Liver (tissue), 3 donors: Measurements from ENCODE around the gene PCYT1B.

Source experiments
- TAF1 ChIP-seq: conservative IDR thresholded peaks from 2 replicates; pipeline ENCODE4 v1.6.1; 2016; ENCODE audit warnings: antibody characterized with exemption, mild to moderate bottlenecking
- TF ChIP-seq, protein P1 (sequence below): IDR thresholded peaks from 2 replicates; pipeline ENCODE4 v1.6.1; 2016; ENCODE audit warnings: antibody characterized with exemption, mild to moderate bottlenecking
- TF ChIP-seq, protein P2 (sequence below): fragments of 150-350 bp; IDR thresholded peaks from 2 replicates; pipeline ENCODE4 v1.5.1; 2017; ENCODE audit warnings: improper control_type of control experiment, low read depth, low read length; ENCODE audit not compliant: missing input control
- TF ChIP-seq, protein P3 (sequence below): IDR thresholded peaks from 2 replicates; pipeline ENCODE4 v1.6.1; 2016; ENCODE audit warnings: antibody characterized with exemption
- donor health status: healthy.
- donor health status: healthy.

DNA sequence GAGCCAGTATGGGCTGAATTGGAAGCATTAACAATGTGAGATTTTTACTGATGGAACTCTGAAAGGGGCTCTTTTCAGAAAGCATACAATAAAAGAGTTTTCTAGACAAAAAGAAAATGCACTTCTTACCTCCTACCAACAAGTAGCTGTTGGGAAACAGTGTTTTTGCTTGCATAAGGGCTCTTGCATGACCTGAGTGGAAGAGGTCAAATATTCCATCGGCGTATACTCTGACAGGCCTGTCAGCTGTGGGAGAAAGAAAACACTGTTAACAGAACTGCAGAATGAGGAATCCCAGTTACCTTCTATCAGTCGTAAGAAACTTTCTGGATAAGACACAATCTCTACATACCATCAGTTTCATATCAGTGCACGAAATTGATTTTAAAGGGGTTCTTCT, 39.5 kb downstream of the PCYT1B start:
- TF ChIP-seq, protein P1, sequence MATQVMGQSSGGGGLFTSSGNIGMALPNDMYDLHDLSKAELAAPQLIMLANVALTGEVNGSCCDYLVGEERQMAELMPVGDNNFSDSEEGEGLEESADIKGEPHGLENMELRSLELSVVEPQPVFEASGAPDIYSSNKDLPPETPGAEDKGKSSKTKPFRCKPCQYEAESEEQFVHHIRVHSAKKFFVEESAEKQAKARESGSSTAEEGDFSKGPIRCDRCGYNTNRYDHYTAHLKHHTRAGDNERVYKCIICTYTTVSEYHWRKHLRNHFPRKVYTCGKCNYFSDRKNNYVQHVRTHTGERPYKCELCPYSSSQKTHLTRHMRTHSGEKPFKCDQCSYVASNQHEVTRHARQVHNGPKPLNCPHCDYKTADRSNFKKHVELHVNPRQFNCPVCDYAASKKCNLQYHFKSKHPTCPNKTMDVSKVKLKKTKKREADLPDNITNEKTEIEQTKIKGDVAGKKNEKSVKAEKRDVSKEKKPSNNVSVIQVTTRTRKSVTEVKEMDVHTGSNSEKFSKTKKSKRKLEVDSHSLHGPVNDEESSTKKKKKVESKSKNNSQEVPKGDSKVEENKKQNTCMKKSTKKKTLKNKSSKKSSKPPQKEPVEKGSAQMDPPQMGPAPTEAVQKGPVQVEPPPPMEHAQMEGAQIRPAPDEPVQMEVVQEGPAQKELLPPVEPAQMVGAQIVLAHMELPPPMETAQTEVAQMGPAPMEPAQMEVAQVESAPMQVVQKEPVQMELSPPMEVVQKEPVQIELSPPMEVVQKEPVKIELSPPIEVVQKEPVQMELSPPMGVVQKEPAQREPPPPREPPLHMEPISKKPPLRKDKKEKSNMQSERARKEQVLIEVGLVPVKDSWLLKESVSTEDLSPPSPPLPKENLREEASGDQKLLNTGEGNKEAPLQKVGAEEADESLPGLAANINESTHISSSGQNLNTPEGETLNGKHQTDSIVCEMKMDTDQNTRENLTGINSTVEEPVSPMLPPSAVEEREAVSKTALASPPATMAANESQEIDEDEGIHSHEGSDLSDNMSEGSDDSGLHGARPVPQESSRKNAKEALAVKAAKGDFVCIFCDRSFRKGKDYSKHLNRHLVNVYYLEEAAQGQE: no peak
- no peak for TF ChIP-seq TAF1
- TF ChIP-seq, protein P2, sequence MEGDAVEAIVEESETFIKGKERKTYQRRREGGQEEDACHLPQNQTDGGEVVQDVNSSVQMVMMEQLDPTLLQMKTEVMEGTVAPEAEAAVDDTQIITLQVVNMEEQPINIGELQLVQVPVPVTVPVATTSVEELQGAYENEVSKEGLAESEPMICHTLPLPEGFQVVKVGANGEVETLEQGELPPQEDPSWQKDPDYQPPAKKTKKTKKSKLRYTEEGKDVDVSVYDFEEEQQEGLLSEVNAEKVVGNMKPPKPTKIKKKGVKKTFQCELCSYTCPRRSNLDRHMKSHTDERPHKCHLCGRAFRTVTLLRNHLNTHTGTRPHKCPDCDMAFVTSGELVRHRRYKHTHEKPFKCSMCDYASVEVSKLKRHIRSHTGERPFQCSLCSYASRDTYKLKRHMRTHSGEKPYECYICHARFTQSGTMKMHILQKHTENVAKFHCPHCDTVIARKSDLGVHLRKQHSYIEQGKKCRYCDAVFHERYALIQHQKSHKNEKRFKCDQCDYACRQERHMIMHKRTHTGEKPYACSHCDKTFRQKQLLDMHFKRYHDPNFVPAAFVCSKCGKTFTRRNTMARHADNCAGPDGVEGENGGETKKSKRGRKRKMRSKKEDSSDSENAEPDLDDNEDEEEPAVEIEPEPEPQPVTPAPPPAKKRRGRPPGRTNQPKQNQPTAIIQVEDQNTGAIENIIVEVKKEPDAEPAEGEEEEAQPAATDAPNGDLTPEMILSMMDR: no peak
- TF ChIP-seq, protein P3, sequence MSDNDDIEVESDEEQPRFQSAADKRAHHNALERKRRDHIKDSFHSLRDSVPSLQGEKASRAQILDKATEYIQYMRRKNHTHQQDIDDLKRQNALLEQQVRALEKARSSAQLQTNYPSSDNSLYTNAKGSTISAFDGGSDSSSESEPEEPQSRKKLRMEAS: no peak
